Fibroblast of villous mesenchyme (primary cell): ENCODE data around the gene CUEDC1. TPM values are rescaled to one million over a fixed set of nuclear protein-coding genes. Genes with fewer than 3 reads are reported as not detected.
A peak's percentile ranks its signal among the peaks of the same experiment; 100 is the strongest.

Experiments
- DNase-seq: peaks from one replicate; pipeline ENCODE4 v3.0.0-alpha.2; 2010; ENCODE audit warnings: low read depth
- H3K4me3 ChIP-seq: 2 replicates; pipeline ENCODE4 v1.5.1; 2011; ENCODE audit warnings: low read depth, mild to moderate bottlenecking, low read length
- total RNA-seq: library from RNA; depleted of rRNA; stranded (reverse); fragments of >200 nt; gene quantifications from 2 replicates; pipeline ENCODE4 v1.2.3, GENCODE V29; 2012
- TF ChIP-seq, protein P1 (sequence below): IDR thresholded peaks from 2 replicates; pipeline ENCODE4 v1.5.1; 2012; ENCODE audit warnings: low read depth, mild to moderate bottlenecking, low read length; ENCODE audit not compliant: insufficient read depth

The CUEDC1 gene
- total RNA-seq, 1 donor: 21.6 TPM

DNA sequence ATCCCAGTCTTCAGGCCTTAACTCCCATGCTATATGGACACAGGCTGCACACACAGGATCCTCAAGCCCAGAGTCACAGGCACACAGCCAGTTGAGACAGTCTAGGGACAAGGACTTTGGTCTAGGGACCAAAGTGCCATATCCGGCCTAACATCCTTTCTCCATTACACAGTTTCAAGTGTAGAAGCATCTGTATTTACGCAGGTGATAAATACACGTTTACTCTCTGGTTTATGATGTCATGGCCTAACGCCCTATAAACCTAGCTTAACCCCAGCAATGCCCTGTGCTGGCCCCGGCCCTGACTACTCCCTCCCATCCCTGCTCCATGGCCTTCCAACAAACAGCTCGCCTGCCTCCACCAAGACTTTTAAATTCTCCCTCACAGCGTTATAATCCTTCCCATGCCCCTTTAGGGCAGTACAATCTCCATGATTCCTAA is 17.1 kb downstream of the CUEDC1 start:
- no peak overlapping the region for H3K4me3 ChIP-seq
- peak; percentile 36 for DNase-seq
- TF ChIP-seq, protein P1, sequence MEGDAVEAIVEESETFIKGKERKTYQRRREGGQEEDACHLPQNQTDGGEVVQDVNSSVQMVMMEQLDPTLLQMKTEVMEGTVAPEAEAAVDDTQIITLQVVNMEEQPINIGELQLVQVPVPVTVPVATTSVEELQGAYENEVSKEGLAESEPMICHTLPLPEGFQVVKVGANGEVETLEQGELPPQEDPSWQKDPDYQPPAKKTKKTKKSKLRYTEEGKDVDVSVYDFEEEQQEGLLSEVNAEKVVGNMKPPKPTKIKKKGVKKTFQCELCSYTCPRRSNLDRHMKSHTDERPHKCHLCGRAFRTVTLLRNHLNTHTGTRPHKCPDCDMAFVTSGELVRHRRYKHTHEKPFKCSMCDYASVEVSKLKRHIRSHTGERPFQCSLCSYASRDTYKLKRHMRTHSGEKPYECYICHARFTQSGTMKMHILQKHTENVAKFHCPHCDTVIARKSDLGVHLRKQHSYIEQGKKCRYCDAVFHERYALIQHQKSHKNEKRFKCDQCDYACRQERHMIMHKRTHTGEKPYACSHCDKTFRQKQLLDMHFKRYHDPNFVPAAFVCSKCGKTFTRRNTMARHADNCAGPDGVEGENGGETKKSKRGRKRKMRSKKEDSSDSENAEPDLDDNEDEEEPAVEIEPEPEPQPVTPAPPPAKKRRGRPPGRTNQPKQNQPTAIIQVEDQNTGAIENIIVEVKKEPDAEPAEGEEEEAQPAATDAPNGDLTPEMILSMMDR: no peak

DNA sequence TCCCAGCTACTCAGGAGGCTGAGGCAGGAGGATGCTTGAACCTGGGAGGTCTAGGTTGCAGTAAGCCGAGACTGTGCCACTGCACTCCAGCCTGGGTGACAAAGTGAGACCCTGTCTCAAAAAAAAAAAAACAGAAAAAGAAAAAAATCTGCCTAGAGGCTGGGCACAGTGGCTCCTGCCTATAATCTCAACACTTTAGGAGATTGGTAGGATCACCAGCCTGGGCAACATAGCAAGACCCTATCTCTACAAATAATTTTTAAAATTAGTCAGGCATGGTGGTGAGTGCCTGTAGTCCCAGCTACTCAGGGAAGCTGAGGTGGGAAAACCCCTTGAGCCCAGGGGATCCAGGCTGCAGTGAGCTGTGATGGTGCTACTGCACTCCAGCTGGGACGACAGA is 17.7 kb downstream of the CUEDC1 start:
- no peak for DNase-seq
- no peak overlapping the region for H3K4me3 ChIP-seq
- TF ChIP-seq, protein P1: no peak

DNA sequence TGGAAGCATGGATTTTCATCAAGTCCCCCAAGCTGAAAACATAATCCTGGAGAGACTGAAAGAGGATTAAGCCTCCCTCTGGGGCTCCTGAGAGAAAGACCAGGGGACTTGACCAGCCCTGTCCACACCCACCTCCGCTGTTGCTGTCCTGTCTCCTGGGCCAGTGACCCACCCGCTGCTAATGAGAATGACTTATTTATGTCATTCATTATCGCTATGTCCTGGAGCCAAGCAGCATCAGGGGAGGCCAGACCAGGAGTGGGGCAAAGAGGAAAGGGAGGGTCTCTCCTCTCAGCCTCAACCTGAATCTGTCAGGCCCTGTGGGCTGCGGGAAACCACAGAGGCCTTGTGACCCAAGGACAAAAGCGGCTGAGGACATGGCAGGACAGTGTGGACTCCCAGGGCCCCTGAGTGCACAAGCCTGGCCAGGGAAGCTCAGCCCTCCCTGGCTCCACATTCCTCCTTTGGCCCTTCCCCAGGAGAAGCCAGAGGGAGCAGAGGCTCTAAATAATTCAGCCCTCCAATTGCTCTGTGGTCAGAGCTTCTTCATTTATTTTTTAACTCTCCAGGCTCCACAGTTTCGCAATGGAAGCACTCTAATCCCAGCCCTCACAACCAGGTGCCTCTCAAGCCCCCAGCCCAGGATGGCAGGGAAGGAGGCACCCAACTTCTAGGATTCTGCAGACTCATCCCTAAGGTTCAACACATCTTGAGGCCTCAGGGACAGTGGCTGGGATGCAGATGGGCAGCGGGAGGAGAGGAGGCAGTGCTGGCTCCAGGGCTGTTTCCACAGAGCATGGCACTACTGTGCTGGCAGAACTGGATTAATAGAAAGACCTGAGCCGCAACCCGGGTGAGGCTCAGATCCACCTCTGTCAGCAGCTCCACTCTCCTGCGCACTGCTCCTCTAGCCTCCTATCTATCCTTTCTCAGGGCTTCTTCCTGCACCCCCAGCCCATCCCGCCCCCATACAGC is 19.1 kb downstream of the CUEDC1 start:
- DNase-seq: peak; percentile 78
- TF ChIP-seq, protein P1: no peak
- H3K4me3 ChIP-seq: no peak overlapping the region

DNA sequence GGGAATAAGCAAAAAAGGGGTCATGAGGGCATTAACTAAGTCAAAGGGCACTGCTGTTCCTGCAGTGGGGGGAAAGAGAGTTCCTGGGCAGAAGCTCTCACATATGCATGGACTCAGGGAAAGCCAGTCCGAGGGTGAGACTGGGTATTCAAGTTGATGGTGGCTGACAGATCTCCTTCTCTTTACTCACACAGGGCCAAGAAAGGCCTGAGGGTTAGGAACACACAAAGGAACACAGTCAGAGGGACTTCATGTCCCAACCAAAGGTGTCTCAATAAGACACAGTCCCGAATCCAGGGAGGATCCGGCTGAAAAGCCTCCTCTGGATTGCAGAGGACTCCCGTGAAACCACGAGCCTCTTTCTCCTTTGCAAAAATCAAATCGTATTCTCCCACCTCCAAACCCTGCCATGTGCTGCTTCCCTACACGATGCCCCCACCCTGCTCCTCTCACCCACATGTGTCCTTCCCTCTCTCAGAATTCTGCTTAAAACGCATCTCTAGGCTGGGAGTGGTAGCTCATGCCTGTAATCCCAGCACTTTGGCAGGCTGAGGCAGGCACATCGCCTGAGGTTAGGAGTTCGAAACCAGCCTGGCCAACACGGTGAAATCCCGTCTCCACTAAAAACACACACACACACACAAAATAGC is 23.6 kb downstream of the CUEDC1 start:
- no peak overlapping the region for H3K4me3 ChIP-seq
- no peak for DNase-seq
- TF ChIP-seq, protein P1: no peak

DNA sequence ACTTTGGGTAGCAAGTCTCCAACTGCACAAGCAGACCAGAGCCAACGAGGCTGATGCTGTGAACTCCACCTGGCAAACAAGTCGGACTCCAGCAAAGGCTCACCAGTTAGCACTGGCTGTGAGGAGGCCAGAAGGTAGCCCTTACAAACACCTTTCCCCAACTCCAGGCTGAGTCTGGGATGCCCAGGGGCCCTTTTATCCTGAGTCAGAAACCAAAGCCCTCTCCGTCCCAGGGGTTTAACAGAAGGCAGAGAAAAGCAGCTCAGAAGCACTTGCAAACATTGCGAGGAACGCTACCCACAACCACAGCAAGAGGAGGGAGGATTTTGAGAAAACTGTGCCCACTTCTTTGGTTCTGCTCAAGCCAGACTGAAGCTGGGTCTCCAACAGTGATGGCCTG is 25.0 kb downstream of the CUEDC1 start:
- H3K4me3 ChIP-seq: no peak overlapping the region
- DNase-seq: no peak
- TF ChIP-seq, protein P1: no peak

DNA sequence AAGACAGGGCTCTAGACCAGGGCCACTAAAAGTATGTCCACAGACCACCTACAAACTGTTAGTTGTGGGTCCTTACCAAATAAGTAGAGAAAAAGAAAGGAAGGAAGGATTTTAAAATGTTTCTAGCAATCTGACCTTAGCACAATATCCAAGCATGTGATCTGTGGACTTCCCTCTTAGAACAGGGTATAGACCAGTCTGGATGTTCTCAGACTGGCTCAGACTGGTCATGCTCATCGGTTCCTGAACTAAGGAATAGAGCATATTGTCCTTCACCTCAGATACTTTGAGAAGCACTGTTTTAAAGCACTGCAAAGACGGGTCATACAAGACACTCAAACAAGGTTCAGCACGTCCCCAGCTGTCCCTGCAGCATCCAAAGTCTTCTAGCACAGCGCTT is 25.8 kb downstream of the CUEDC1 start:
- DNase-seq: no peak
- TF ChIP-seq, protein P1: no peak
- no peak overlapping the region for H3K4me3 ChIP-seq
